K562 (cell line): ENCODE data around the gene AK4. TPM values are rescaled to one million over a fixed set of nuclear protein-coding genes. Genes with fewer than 3 reads are reported as not detected.

Source experiments
- CTBP1 ChIP-seq: fragments of 450-650 bp; IDR thresholded peaks from 2 replicates; pipeline ENCODE4 v1.6.1; 2016; ENCODE audit warnings: borderline replicate concordance
- MEIS2 ChIP-seq: fragments of 450-650 bp; IDR thresholded peaks from 2 replicates; pipeline ENCODE4 v1.6.1; 2014; ENCODE audit warnings: mild to moderate bottlenecking; ENCODE audit not compliant: partially characterized antibody
- MTA3 ChIP-seq: fragments of 450-650 bp; formaldehyde crosslinking; IDR thresholded peaks from 2 replicates; pipeline ENCODE4 v1.6.1; 2017; ENCODE audit warnings: mild to moderate bottlenecking, borderline replicate concordance
- TEAD4 ChIP-seq, 2 experiments: sonication (generic) in 1 of 2; formaldehyde crosslinking in 1 of 2; IDR thresholded peaks; 2 replicates each; pipeline versions ENCODE4 v1.6.1 to v1.8.0; 2012 to 2022; ENCODE audit warnings: borderline replicate concordance in 1 of 2, inconsistent platforms in 1 of 2, low read length in 1 of 2, mild to moderate bottlenecking in 1 of 2, missing genetic modification reagents in 1 of 2
- THRB ChIP-seq: fragments of 450-650 bp; formaldehyde crosslinking; conservative IDR thresholded peaks from 2 replicates; pipeline ENCODE4 v1.4.0; 2022; ENCODE audit warnings: mild to moderate bottlenecking, missing genetic modification characterization
- ZNF592 ChIP-seq: fragments of 450-650 bp; IDR thresholded peaks from 2 replicates; pipeline ENCODE4 v1.6.1; 2017; ENCODE audit warnings: antibody characterized with exemption, mild to moderate bottlenecking
- polyA plus RNA-seq, 8 experiments: library from polyadenylated mRNA; depleted of rRNA in 4 of 8; stranded (reverse) in 5 of 8; unstranded in 3 of 8; fragments of >200 nt; fragmentation: Nextera tagmentation in 2 of 8; fragmentation: Illumina TruSeq in 1 of 8; extraction: Ambion mirVana in 2 of 8; extraction: Trizol in 1 of 8; gene quantifications; 2 replicates each; pipeline versions ENCODE4 v1.2.1 to v1.2.3, GENCODE V29; 2011 to 2014; ENCODE audit warnings: inconsistent platforms in 1 of 8, missing spikeins in 1 of 8
- total RNA-seq, 7 experiments: library from RNA; depleted of rRNA in 6 of 7; stranded (reverse); fragments of >200 nt in 6 of 7; fragmentation: Illumina TruSeq in 2 of 7; extraction: Trizol in 2 of 7; gene quantifications; 2 replicates each; pipeline versions ENCODE4 v1.2.1 to v1.2.3, GENCODE V29; 2011 to 2021; ENCODE audit warnings: low replicate concordance in 1 of 7

Gene AK4
- total and polyA plus RNA-seq, 9 of the 15 experiments (the other 6 are each of a cell fraction or from before 2014, with no cell fraction given), result 10.4 to 96.6 (median 21.5) TPM

- peak; percentile 29; the same call in 1 of the 2 replicates for TF ChIP-seq CTBP1
- peak; percentile 32; the same call in 1 of the 2 replicates for TF ChIP-seq TEAD4 (IDR thresholded peaks at IDR 0.05; ENCODE audit: low read length)
- TF ChIP-seq TEAD4 (CRISPR knock-in tag; IDR thresholded peaks at IDR 0.05; ENCODE audit: borderline replicate concordance), result no peak
- peak; percentile 66 for TF ChIP-seq MEIS2
- TF ChIP-seq ZNF592, result peak; percentile 73
- TF ChIP-seq MTA3, result 0 out of 2 replicates have a peak, but pooled peaks have one; percentile 47
- TF ChIP-seq THRB (CRISPR knock-in tag), result no peak
- TF ChIP-seq, all 486 proteins: peak for 14
Measured at GRCh38 chr1:65233782-65234181, 85.8 kb downstream of the AK4 start (continued).
